OCI-M1 (cell line): ENCODE data around the gene CHD3.

Experiments used
- DNase-seq: peaks from one replicate; lab custom pipeline; 2025; lab: John Stamatoyannopoulos, UW

CHD3 gene

DNA sequence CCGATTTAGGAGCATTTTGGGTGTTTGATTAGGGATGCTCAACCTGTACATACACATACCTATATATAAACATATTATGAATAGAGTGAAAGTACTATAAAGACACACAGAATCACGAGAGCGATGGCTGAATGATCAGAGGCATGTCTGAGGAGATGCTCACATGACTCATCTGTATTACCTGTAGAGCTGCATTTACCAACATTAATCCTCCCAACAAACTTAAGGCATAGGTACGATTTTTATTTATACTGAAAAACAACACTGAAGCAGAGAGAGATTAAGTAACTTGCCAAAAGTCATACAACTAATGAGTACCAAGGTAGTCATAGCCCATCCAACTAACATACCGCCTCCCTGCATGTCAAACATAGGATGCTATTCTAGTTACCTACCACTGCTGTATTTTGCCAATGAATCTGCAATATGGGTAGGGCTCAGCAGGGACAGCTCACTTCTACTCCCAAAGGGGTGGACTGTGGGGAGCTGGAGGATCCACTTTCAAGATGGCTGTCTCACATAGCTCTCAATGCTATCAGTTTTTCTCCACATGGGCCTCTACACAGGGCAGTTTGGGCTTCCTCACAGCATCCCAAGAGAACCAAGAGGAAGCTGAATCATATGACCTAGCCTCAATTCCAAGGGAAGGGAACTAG lies 23.5 kb upstream of the CHD3 start:
- DNase-seq: no peak

DNA sequence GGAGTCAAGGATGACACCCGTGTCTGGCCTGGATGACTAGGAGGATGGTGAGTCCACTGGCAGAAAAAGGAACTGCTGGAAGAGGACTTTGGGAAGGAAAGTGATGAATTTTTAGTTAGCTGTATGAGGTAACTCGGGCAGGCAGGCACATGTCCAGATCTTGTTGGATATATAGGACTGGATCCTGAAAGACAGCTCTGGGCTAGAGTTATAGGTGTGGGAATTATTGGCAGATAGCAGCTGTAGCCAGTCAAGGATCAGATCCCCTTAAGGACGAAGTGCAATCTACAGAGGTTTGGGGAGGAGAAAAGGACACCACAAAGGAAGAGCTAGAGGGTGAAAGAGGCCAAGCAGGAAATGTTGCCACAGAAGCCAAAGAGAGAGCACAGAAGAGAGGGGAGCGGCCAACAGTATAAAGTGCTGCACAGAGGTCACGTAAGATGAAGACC lies 20.7 kb upstream of the CHD3 start:
- DNase-seq: no peak

DNA sequence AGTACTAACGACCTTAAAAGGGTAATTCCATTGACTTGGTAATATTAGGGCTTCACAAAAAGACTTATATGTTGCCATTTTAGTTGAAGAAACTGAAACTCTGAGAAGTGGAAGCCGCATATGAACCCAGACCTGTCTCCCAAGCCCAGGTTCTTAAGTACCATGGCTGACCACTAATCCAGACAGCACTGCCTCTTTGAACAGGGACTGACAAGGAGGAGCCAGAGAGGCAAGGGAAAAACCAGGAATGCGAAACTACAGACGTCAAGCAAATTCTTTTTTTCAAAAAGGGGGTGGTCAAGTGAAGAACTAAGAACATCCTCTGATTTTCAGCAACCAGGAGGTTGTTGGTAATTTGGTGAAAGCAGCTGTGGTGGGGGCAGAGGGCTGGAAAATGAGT lies 15.5 kb upstream of the CHD3 start:
- no peak for DNase-seq

DNA sequence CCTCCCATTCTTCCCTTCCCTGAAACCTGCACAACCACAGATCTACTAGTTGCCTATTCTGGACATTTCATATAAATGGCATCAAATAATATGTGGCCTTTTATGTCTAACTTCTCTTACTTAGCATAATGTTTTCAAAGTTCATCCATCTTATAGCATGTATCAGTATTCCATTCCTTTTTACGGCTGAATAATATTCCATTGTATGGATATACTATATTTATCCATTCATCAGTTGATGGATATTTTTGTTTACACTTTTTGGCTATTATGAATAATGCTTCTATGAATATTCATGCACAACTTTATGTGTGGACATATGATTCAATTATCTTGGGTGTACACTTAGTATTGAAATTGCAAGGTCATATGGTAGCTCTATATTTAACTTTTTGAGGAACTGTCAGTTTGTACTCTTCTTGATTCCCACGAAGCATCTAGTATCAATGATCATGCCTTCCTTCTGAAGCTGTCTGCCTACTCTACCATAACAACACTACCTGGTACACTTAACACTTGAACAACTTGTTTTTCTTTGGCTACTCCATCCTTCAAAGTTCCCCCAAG lies 12.7 kb upstream of the CHD3 start:
- no peak for DNase-seq

DNA sequence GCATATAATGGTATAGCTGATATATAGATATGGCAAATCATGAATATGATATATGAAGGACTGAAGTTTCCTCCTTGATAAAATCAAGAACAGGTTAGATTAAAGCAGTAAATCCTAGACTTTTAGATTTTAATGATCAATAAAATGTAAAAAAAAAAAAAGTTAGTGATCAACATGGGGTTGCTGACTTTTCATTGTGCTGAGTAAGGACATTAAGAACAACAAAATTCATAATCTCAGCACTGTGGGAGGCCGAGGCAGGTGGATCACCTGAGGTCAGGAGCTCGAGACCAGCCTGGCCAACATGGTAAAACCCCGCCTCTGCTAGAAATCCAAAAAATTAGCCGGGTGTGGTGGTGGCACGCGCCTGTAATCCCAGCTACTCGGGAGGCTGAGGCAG lies 10.4 kb upstream of the CHD3 start:
- DNase-seq: no peak

DNA sequence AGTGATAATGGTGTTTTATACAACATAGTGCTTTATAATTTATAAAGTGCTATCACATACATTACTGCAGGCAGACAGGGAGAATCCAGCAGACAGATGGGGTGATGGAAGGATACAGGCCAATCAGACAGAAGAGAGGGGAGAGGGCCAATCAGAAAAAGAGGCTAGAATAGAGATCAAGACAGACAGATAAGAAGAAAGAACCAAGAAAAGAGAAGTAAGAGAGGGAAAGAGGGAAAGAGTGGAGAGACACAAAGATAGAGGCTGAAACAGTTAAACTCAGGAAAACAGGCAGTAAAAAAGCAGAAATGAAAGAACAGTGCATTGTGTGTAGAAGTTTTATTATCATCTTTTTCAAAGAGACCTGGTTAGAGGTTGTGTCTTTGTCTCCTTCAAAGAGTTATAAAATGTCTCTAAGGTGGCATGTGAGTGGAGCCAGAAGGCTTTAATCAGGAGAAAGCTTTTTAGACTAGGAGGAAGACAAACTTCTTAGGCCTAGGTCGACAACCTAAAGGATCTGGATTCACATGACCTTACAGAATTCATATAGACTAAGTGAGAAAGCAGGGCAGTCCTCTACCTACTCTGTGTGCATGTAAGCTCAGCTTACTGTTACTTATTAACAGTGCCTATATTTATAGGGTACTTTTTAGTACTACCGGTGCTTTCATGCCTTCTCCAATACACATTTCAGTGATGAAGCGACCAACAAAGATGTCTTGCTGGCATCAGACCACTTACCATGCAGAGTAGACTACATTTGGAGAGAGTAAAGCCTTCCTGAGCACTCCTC lies 8.3 kb upstream of the CHD3 start:
- DNase-seq: peak; percentile 77

DNA sequence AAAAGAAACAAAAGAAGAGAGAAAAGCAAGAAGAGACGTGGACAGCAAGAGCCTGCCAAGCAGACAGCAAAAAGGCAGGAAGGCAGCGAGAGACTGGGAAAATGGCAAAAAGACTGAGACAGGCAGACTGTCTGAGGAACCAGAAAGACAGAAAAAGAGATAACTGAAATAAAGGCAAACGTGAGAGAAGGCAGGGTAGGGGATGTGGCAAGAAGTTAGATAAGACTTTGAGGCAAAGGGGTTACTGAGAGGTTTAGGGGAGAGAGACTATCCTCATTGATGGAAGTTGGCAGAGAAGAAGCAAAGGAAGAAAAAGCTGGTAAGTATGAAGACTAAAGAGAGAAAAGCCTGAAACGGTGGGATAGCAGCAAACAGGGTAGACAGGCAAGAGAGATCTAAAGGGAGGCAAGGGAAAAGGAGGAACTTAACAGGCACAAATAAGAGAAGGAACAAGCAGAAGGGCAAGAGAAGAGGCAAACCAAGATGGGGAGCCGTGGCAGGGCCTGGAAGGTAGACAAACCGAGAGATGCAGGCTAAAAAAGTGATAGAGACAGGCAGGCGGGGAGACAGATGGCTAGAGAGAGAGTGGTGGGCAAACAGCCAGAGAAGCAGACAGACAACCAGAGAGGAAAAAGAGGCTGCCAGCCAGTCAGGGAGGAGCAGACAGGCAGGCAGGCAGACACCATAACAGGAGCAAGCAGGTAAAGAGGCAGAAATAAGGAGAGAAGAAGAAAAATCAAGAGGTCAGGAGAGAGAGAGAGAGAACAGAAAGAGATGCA lies 7.1 kb upstream of the CHD3 start:
- peak; percentile 74 for DNase-seq

DNA sequence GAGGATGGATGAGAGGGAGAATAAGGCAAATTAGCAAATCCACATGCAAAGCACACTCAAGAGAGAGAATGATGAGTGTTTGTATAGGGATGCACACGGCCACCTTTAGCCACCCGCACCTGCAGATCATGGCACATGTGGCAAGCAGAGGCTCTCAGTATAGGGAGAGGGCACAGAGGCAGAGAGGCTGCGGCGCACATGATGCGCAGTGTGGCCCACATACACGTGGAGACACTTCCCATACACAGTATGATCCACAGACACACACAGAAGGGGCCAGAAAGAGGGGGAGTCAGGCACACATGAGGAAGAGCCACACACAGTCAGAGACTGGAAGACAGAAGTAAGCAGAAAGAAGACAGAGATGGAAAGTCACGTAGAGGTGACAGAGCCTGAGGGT lies 6.5 kb upstream of the CHD3 start:
- no peak for DNase-seq

DNA sequence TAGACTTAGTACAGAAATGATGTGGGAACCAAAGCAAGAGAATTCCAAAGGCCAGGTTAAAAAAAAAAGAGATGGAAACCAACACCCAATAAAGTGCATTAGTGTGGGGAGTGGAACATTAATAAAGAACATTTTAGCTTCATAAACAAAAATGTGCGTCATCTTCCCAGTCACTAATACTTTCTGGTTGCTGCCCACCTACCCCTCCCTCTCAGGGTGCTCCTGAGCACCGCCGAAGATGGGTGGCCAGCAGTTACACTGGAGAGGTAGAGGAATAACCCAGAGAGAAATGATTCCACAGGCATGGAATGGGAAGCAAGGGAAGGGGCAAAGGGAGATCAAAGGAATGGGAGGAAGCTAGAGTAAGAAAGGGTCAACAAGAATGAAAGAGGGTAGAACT lies 6.0 kb upstream of the CHD3 start:
- no peak for DNase-seq

DNA sequence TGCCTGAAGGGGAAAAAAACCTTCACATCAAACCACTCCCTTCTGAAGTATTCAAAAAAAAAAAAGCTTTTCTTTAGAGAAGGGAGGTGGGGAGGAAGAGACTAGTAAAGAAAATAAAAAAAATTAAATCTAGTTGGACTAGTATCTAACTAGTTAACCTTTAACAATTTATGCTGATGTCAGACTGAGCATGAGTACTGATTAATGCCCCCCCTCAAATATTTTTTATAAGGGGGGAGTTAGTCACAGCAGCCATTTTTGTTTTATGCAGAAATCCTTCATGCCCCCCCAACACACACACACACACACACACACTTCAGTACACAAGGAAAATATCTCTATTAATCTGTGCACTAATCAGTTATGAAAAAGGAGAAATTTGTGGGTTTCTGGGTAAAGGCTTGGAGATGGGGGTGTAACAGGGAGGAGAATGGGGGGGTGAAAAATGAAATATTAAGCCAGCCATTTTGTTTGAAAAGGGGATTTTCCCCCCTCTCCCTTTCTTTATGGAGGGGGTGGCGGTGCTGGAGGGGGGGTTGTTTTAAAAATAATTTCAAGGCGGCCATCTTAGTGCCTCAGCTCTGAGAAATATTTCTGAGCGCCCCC lies 4.7 kb upstream of the CHD3 start:
- peak; percentile 74 for DNase-seq

DNA sequence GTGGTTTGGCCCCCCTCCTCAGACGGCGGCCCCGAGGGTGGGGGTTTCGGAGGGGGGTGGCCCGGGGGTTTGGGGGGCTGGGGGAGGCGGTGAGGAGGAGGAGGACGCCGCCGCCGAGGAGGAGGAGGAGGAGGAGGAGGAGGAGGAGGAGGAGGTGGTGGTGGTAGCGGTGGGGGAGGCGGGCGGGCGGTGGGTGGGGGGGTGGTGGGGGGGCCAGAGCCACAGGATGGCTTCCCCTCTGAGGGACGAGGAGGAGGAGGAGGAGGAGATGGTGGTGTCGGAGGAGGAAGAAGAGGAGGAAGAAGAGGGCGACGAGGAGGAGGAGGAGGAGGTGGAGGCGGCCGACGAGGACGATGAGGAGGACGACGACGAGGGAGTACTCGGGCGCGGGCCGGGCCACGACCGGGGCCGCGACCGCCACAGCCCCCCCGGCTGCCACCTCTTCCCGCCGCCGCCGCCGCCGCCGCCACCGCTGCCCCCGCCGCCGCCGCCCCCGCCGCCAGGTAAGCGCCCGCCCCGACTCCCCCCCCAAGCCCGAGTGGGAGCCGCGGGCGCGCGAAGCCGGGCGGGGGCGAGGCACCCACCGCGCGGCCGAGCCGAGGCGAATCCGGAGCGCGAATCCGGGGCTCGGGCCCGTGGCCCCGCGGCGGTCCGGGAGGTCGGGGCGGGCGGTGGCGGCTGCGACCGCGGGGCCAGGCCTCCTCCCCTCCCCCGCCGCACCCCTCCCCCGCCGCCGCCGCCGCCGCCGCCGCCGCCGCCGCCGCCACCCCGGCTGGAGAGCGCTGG lies 3.8 kb upstream of the CHD3 start:
- peak; percentile 57 for DNase-seq

DNA sequence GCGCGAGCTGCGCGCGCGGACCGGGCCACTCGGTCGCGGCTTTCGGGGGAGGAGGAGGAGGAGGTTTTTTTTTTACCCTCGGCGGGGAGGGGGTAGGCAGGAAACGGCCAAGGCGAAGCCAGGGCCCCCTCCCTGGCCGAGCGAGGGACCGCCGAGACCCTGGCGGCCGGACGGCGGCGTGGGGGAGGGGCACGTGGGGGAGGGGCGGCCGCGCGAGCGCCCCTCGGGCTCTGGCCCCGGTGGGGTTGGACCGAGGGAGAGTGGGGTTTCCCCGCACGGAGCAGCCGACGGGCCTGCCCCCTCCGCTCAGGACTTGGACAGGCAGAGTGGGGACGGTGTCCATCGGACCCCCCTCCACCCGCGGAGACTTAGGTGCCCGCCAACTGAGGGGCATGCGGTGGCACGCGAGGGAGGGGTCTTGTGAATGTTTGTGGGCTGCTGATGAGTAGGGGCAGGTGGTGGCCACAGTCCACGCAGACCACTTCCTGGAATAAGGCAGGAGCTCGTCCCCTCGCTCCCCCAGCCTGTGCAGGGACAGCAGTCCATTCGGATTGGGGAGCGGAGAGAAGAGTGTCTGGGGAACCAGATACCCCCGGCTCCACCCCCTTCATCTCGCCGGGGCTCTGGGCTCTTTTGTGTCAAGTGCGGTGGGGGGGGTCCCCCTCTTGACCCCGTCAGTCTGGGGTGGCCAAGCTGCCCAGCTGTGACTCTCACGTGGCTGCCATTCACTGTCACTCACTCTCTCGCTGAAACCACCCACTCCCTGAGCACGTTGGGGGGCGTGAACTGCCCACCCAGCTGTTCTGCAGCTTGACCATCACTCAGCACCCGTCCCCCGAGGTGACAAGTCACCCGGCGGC lies 3.0 kb upstream of the CHD3 start:
- peak; percentile 87 for DNase-seq

DNA sequence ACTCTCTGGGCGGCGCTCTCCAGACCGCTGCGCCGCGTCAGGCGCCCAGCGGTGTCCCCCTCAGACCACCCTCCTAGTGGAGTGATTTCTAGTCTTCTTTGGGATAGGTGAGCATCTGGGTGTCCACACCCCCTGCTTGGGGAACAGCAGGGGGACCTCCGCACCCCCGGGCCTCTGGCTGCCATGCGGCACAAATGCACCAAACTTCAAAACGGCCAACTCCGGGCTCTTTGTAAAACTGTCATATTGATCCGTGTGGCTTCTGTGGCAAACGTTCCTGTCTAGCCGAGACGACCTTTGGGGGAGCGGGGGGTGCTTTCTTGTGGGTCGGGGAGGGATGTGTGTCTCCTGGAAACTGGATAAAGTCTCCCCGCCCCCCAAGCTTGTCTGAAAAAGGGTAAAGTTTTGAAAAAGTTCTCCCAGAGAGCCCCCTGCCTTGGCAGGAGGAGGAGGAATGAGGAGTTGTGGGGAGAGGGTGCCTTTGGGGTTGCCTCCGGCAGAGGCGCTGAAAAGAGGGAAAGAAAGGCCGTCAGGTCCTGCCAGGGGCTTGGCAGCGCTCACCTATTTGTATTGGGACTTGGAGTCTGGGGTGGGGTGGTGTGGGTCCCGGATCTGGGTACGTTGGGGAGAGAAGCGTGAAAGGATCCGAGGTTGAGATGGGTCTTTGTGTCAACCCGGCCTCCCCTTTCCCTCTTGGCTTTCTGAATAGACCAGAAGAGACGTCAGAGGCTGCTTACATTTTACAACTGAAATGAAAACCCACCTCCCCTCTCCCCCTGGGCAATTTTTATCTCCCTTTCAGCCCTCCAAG lies 2.2 kb upstream of the CHD3 start:
- DNase-seq: peak; percentile 86

DNA sequence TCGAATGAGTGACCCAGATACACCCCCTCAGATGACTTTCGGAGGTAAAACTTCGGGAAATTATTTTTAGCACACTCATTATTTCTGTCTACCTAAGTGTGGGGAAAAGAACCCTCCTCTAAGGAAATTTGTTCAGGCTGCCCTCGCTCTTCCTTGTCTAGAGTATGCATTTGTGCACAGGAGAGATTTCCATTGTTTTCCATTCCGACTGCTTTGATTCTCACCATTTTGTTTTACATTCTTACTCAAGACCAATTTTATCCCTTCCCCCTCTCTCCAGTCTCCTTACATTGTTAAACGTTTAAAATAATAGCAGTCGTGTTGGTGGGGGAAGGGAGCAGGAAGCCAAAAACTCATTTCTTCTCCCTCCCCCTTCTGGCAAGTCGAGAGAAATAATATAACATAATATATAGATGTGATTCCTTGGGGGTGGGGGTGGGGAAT lies 1.5 kb upstream of the CHD3 start:
- DNase-seq: no peak

DNA sequence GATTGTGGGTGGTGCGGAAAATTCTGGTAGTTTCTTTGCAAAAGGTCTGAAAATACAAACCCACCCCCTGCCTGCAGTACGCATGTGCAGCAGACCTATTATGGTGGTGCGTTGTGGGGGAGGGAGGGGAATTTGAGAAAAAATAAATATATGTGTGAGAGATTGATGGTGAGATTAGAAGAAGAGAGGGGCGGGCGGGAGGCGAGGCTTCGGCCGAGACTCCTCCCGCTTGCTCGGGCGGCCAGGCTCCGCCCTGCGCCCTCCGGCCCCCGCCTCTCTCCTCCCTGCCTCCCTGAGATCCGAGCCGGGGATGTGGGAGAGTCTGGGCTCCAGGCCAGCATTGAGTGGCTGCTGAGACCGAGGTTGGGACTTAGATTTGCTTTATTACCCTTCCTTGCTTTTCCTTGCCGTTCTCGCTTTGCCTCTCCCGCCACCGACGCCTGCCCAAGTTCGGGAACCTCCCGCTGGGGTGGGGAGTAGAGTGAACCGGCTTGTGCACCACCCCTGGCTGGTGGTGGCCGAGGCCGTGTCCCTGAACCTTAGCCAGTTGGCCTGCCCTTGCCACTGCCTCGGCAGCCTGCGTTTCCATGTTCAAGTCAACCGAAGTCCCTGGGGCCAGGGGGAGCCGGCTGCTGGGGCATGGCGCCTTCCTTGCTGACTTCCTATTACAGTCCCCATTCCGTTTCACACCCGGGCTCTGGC lies 956 bp upstream of the CHD3 start:
- DNase-seq: peak; percentile 99

DNA sequence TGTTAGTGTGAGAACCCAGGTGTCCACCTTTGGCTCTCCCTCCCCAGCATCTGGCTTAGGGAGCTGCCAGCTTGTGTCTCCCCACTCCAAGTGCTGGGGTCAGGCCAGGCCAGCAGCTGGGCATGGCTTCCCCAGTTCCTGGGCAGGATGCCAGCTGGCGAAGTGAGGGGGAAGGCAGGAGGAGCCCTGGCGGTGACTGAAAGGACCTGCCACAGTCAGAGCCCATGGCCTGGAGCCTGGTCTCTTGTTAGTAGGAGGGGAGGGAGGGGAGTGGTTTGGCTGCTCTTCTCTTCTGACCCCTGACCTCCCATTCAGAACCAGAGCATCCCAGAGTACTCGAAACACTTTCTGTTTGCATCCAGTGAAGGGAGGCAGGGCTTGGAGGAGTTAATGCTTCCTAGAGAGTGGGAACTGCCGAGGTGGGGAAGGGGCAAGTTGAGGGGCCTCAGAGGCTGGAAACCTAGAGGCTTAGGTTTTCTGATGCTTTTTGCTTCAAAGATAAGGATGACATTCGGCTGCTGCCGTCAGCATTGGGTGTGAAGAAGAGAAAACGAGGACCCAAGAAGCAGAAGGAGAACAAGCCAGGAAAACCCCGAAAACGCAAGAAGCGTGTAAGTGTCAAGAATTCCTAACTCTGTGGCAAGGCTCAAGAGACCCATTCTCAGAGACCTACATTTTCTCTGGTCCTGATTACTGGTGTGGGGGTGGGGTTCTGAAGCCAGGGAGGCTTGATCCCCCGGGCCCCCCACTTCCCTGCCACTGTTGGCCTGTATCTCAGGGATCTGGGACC lies 772 bp downstream of the CHD3 start:
- peak; percentile 42 for DNase-seq

DNA sequence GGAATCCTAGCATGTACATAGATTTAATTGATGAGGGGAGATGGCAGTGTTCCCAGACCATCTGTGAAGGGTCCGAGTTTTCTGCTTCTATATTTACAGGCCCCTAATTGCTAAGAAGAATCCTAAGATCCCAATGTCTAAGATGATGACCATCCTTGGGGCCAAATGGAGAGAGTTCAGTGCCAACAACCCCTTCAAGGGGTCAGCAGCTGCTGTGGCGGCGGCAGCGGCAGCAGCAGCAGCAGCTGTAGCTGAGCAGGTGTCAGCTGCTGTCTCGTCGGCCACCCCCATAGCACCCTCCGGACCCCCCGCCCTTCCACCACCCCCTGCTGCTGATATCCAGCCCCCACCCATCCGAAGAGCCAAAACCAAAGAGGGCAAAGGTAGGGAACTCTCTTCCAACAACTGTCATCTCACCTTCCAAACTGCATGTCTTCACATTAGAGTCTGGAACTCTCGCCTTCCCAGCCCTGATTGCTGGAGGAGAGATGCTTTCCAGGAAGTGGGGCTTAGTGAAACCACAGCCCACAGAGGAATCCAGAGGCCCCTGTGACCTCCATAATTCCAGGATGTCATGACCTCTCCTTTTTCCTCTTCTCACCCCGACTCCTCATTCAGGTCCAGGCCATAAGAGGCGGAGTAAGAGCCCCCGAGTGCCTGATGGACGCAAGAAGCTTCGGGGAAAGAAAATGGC lies 4.7 kb downstream of the CHD3 start:
- DNase-seq: no peak
